IMR-90 (cell line): ENCODE data around the gene RELN. TPM values are rescaled to one million over a fixed set of nuclear protein-coding genes. Genes with fewer than 3 reads are reported as not detected.

Experiments used
- ATAC-seq: fragments of 200-7000 bp; cut with Tn5 transposase; 2 replicates; pipeline ENCODE4 v1.9.1; 2020; ENCODE audit warnings: low read depth, mild to moderate bottlenecking, moderate library complexity
- BruUV-seq: library from RNA; stranded (reverse); fragments of 400-500 nt; replicated peaks from 2 replicates; lab custom pipeline; 2021; lab: Mats Ljungman, UMichigan
- CTCF ChIA-PET: fragments of 300-600 bp; formaldehyde crosslinking; extraction: SDS; loops from one replicate; lab custom pipeline; 2021; ENCODE audit warnings: antibody characterized with exemption; lab: Yijun Ruan, JAX
- POLR2A ChIA-PET: fragments of 300-600 bp; sonication (Branson Sonifier 250); formaldehyde crosslinking; loops from one replicate; lab custom pipeline; 2022; ENCODE audit warnings: antibody characterized with exemption; ENCODE audit not compliant: unreplicated experiment; lab: Charles Lee
- DNase-seq: peaks from one replicate; pipeline ENCODE4 v3.0.0; 2013
- H2AFZ ChIP-seq: replicated peaks from 2 replicates; pipeline ENCODE3; 2013; ENCODE audit warnings: low read length, mild to moderate bottlenecking; ENCODE audit not compliant: poor library complexity
- H2AK5ac ChIP-seq: 2 replicates; pipeline ENCODE4 v1.6.1; 2013; ENCODE audit warnings: low read depth, low read length, inconsistent platforms
- H2AK9ac ChIP-seq: replicated peaks from 2 replicates; pipeline ENCODE3; 2013; ENCODE audit warnings: mild to moderate bottlenecking, low read depth, low read length, moderate library complexity; ENCODE audit not compliant: poor library complexity
- H2BK120ac ChIP-seq: 2 replicates; pipeline ENCODE4 v1.6.1; 2013; ENCODE audit warnings: low read depth, low read length, inconsistent platforms
- H2BK15ac ChIP-seq: 3 replicates; pipeline ENCODE4 v1.6.1; 2013; ENCODE audit warnings: low read depth, low read length, inconsistent platforms
- H2BK20ac ChIP-seq: 2 replicates; pipeline ENCODE4 v1.6.1; 2013; ENCODE audit warnings: low read depth, mild to moderate bottlenecking, inconsistent platforms, low read length, moderate library complexity
- H2BK5ac ChIP-seq: 2 replicates; pipeline ENCODE4 v1.6.1; 2013; ENCODE audit warnings: mild to moderate bottlenecking, low read depth, low read length, inconsistent platforms; ENCODE audit not compliant: poor library complexity, severe bottlenecking
- H3K14ac ChIP-seq: replicated peaks from 2 replicates; pipeline ENCODE4 v1.6.1; 2013; ENCODE audit warnings: low read depth, low read length, inconsistent platforms
- H3K18ac ChIP-seq: 2 replicates; pipeline ENCODE4 v1.6.1; 2013; ENCODE audit warnings: low read depth, low read length, control low read depth
- H3K23ac ChIP-seq: 2 replicates; pipeline ENCODE4 v1.6.1; 2013; ENCODE audit warnings: low read depth, low read length, inconsistent platforms
- H3K27ac ChIP-seq: 2 replicates; pipeline ENCODE4 v1.5.1; 2013; ENCODE audit warnings: mild to moderate bottlenecking, control low read depth, low read length; ENCODE audit not compliant: insufficient read depth
- H3K27me3 ChIP-seq: 2 replicates; pipeline ENCODE4 v1.6.1; 2013; ENCODE audit warnings: low read length; ENCODE audit not compliant: control insufficient read depth, insufficient read depth
- H3K36me3 ChIP-seq: 2 replicates; pipeline ENCODE4 v1.6.1; 2013; ENCODE audit warnings: low read length, mixed read lengths; ENCODE audit not compliant: control insufficient read depth, insufficient read depth
- H3K4ac ChIP-seq: 2 replicates; pipeline ENCODE4 v1.6.1; 2013; ENCODE audit warnings: low read depth, low read length, inconsistent platforms
- H3K4me1 ChIP-seq: 2 replicates; pipeline ENCODE4 v1.6.1; 2013; ENCODE audit warnings: low read length, mixed read lengths; ENCODE audit not compliant: control insufficient read depth, insufficient read depth
- H3K4me2 ChIP-seq: 2 replicates; pipeline ENCODE4 v1.6.1; 2013; ENCODE audit warnings: low read depth, mild to moderate bottlenecking, control low read depth, low read length, moderate library complexity
- H3K4me3 ChIP-seq: 2 replicates; pipeline ENCODE4 v1.5.1; 2013; ENCODE audit warnings: low read depth, mild to moderate bottlenecking, control low read depth, low read length, moderate library complexity; ENCODE audit not compliant: insufficient read depth
- H3K56ac ChIP-seq: 2 replicates; pipeline ENCODE4 v1.6.1; 2013; ENCODE audit warnings: low read length, inconsistent platforms; ENCODE audit not compliant: insufficient read depth; ENCODE audit errors: extremely low read depth
- H3K79me1 ChIP-seq, 2 experiments: 2 replicates each; pipeline ENCODE4 v1.6.1; 2013; ENCODE audit warnings: low read length in 2 of 2, inconsistent platforms in 1 of 2, low read depth in 1 of 2
- H3K9ac ChIP-seq: 2 replicates; pipeline ENCODE4 v1.6.1; 2013; ENCODE audit warnings: low read depth, low read length, control low read depth
- H3K9me1 ChIP-seq: 2 replicates; pipeline ENCODE4 v1.6.1; 2013; ENCODE audit warnings: low read length, inconsistent platforms; ENCODE audit not compliant: insufficient read depth
- H3K9me3 ChIP-seq: 2 replicates; pipeline ENCODE4 v1.6.1; 2013; ENCODE audit warnings: low read length; ENCODE audit not compliant: control insufficient read depth, insufficient read depth
- H4K20me1 ChIP-seq: 2 replicates; pipeline ENCODE4 v1.6.1; 2013; ENCODE audit warnings: low read length, inconsistent platforms; ENCODE audit not compliant: insufficient read depth
- H4K5ac ChIP-seq: 2 replicates; pipeline ENCODE4 v1.6.1; 2013; ENCODE audit warnings: mild to moderate bottlenecking, low read depth, low read length, control low read depth
- H4K8ac ChIP-seq, 2 experiments: 2 replicates each; pipeline ENCODE4 v1.6.1; 2013; ENCODE audit warnings: low read depth in 2 of 2, low read length in 2 of 2, control low read depth in 1 of 2, inconsistent platforms in 1 of 2
- H4K91ac ChIP-seq: 2 replicates; pipeline ENCODE4 v1.6.1; 2013; ENCODE audit warnings: low read depth, low read length, inconsistent platforms; ENCODE audit not compliant: insufficient read depth
- BHLHE40 ChIP-seq: fragments of 150-350 bp; IDR thresholded peaks from 2 replicates; pipeline ENCODE4 v1.6.1; 2016; ENCODE audit warnings: mild to moderate bottlenecking, low read depth, low read length
- CEBPB ChIP-seq: IDR thresholded peaks from 2 replicates; pipeline ENCODE4 v1.6.1; 2012; ENCODE audit warnings: low read depth, low read length, improper control_type of control experiment
- NFE2L2 ChIP-seq: fragments of 150-350 bp; IDR thresholded peaks from 2 replicates; pipeline ENCODE4 v1.6.1; 2016; ENCODE audit warnings: low read depth, mild to moderate bottlenecking, low read length
- POLR2A ChIP-seq: IDR thresholded peaks from 2 replicates; pipeline ENCODE4 v1.6.1; 2012; ENCODE audit warnings: mild to moderate bottlenecking, low read depth, low read length
- RAD21 ChIP-seq: IDR thresholded peaks from 2 replicates; pipeline ENCODE4 v1.6.1; 2012; ENCODE audit warnings: low read length, improper control_type of control experiment
- RCOR1 ChIP-seq: IDR thresholded peaks from 2 replicates; pipeline ENCODE4 v1.6.1; 2012; ENCODE audit warnings: mild to moderate bottlenecking, low read length, improper control_type of control experiment; ENCODE audit not compliant: insufficient replicate concordance
- SMC3 ChIP-seq: fragments of 150-350 bp; IDR thresholded peaks from 2 replicates; pipeline ENCODE4 v1.6.1; 2016; ENCODE audit warnings: low read depth, mild to moderate bottlenecking, antibody characterized with exemption, low read length, moderate library complexity
- WGBS, 2 experiments: methylation state at CpG; one replicate each; pipeline versions ENCODE4 v1.1.5 to v1.1.7; 2013; ENCODE audit warnings: missing lambda C conversion rate in 2 of 2; ENCODE audit not compliant: insufficient read length in 1 of 2; ENCODE audit errors: extremely low coverage in 2 of 2; 5-methylcytosine and 5-hydroxymethylcytosine counted together
- dilution Hi-C: fragments of 300-500 bp; cut with HindIII; formaldehyde crosslinking; loops from one replicate; pipeline ENCODE4 v1.14.3; 2018; ENCODE audit warnings: low sequenced_read_pairs; ENCODE audit not compliant: unreplicated experiment
- in situ Hi-C: fragments of 300-500 bp; cut with MboI; formaldehyde crosslinking; loops from 3 replicates; pipeline ENCODE4 v1.14.3; 2019; ENCODE audit warnings: low sequenced_read_pairs, inconsistent platforms, mixed read lengths
- intact Hi-C: fragments of 100-400 bp; cut with micrococcal nuclease; formaldehyde crosslinking; loops from 2 replicates; pipeline ENCODE4 v1.10.0; 2022
- polyA plus RNA-seq, 3 experiments: library from polyadenylated mRNA; depleted of rRNA; stranded (reverse); fragments of >200 nt; gene quantifications; 2 replicates each; pipeline ENCODE4 v1.2.3, GENCODE V29; 2012; ENCODE audit warnings: low replicate concordance in 1 of 3
- total RNA-seq: library from RNA; depleted of rRNA; stranded (reverse); fragments of >200 nt; gene quantifications from 2 replicates; pipeline ENCODE4 v1.2.3, GENCODE V29; 2012
- TF ChIP-seq, protein P1 (sequence below): fragments of 150-350 bp; IDR thresholded peaks from 2 replicates; pipeline ENCODE4 v1.6.1; 2017; ENCODE audit warnings: mild to moderate bottlenecking, antibody characterized with exemption, low read length, low read depth
- TF ChIP-seq, protein P2 (sequence below): conservative IDR thresholded peaks from 2 replicates; pipeline ENCODE4 v1.5.1; 2012; ENCODE audit warnings: mild to moderate bottlenecking, low read depth, low read length, improper control_type of control experiment

The RELN gene
- total and polyA plus RNA-seq, 2 of the 4 experiments (the other 2 are of a cell fraction): 14.7 to 23.7 TPM

DNA sequence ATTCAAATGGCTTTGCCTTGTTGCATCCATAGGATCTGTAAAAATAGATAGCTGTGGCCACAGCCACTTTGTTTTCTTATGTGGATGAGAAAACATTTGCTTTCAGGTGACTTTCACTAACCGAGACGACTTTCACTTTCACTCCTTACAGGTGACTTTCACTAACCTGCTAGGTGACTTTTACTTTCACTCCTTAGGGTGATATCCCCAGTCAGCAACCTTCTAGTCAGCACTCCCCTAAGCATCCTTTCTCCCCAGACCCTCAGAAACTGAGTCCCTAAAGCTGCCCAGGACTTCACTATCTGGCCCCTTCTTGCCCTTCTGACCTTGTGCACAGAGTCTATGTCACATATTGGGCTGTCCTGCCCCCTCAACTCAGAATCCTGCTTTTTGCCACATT, 177.5 kb downstream of the RELN start:
- TF ChIP-seq, protein P1, sequence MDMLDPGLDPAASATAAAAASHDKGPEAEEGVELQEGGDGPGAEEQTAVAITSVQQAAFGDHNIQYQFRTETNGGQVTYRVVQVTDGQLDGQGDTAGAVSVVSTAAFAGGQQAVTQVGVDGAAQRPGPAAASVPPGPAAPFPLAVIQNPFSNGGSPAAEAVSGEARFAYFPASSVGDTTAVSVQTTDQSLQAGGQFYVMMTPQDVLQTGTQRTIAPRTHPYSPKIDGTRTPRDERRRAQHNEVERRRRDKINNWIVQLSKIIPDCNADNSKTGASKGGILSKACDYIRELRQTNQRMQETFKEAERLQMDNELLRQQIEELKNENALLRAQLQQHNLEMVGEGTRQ: no peak
- TF ChIP-seq SMC3: no peak
- TF ChIP-seq BHLHE40: no peak
- no peak for TF ChIP-seq RAD21
- TF ChIP-seq POLR2A: no peak
- TF ChIP-seq, protein P2, sequence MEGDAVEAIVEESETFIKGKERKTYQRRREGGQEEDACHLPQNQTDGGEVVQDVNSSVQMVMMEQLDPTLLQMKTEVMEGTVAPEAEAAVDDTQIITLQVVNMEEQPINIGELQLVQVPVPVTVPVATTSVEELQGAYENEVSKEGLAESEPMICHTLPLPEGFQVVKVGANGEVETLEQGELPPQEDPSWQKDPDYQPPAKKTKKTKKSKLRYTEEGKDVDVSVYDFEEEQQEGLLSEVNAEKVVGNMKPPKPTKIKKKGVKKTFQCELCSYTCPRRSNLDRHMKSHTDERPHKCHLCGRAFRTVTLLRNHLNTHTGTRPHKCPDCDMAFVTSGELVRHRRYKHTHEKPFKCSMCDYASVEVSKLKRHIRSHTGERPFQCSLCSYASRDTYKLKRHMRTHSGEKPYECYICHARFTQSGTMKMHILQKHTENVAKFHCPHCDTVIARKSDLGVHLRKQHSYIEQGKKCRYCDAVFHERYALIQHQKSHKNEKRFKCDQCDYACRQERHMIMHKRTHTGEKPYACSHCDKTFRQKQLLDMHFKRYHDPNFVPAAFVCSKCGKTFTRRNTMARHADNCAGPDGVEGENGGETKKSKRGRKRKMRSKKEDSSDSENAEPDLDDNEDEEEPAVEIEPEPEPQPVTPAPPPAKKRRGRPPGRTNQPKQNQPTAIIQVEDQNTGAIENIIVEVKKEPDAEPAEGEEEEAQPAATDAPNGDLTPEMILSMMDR: no peak
- TF ChIP-seq NFE2L2: no peak
- no peak for TF ChIP-seq RCOR1
- no peak for TF ChIP-seq CEBPB
- CTCF ChIA-PET: no interaction called here
- ATAC-seq: no peak
- Histone ChIP-seq H2BK120ac (no peak overlapping the region), H3K23ac (no peak overlapping the region), H3K4me3 (no peak overlapping the region), H3K4me2 (no peak overlapping the region), H3K36me3 (no peaks in the 10 kb centered on the region), H2BK15ac (no peak overlapping the region), H4K5ac (no peak overlapping the region), H3K4ac (no peak overlapping the region), H3K14ac (no peak overlapping the region), H2BK20ac (no peak overlapping the region), H3K9me3 (no peaks in the 10 kb centered on the region), H3K27ac (no peak overlapping the region), H2AK5ac (no peak overlapping the region), H2AFZ (no peak overlapping the region), H3K27me3 (no peaks in the 10 kb centered on the region), H4K20me1 (no peaks in the 10 kb centered on the region), H3K4me1 (peaks cover 2% of the 10 kb centered on the region; the same call in 1 of the 2 replicates), H4K91ac (no peak overlapping the region), H3K9ac (no peak overlapping the region), H3K9me1 (peaks cover 3% of the 10 kb centered on the region; the same call in 1 of the 2 replicates), H3K18ac (no peak overlapping the region), H4K8ac (no peak overlapping the region), H3K79me1 (no peaks in the 10 kb centered on the region), H2AK9ac (no peak overlapping the region), H3K56ac (no peak overlapping the region), H2BK5ac (no peak overlapping the region)
- BruUV-seq: no TSS peak
- in situ Hi-C loops (no loop called here), dilution Hi-C loops (no loop called here), intact Hi-C loops (no loop called here)
- no CpG with 5 or more reads among the region's 2 CpGs for WGBS, 2 experiments
- POLR2A ChIA-PET: no interaction called here
- no peak for DNase-seq
